Neural cell (in vitro differentiated cells): Measurements from ENCODE around the gene METTL16. TPM values are rescaled to one million over a fixed set of nuclear protein-coding genes. Genes with fewer than 3 reads are reported as not detected.

Experiments
- H2AFZ ChIP-seq: fragments of 200-600, 300-800 bp; sonication (generic), shearing (Covaris generic); 2 replicates; pipeline ENCODE4 v1.6.0; 2014; ENCODE audit warnings: low read depth, mild to moderate bottlenecking, antibody characterized with exemption, low read length, moderate library complexity
- H3F3A ChIP-seq: fragments of 200-600 bp; shearing (Covaris generic); 2 replicates; pipeline ENCODE4 v1.6.1; 2016; ENCODE audit warnings: mild to moderate bottlenecking, moderate library complexity, mixed read lengths, antibody characterized with exemption, low read length; ENCODE audit not compliant: insufficient read depth, poor library complexity, severe bottlenecking
- H3K27ac ChIP-seq: fragments of 200-600, 300-800 bp; sonication (generic), shearing (Covaris generic); 2 replicates; pipeline ENCODE4 v1.5.1; 2014; ENCODE audit warnings: mild to moderate bottlenecking, low read length, moderate library complexity
- H3K27me3 ChIP-seq: fragments of 300-800, 200-600 bp; sonication (generic), shearing (Covaris generic); 2 replicates; pipeline ENCODE4 v1.6.0; 2014; ENCODE audit warnings: mild to moderate bottlenecking, low read depth, low read length, moderate library complexity; ENCODE audit not compliant: insufficient read depth
- H3K36me3 ChIP-seq: fragments of 300-800, 200-600 bp; sonication (generic), shearing (Covaris generic); 2 replicates; pipeline ENCODE4 v1.5.1; 2014; ENCODE audit warnings: mild to moderate bottlenecking, antibody characterized with exemption, low read length, moderate library complexity; ENCODE audit not compliant: insufficient read depth
- H3K4me2 ChIP-seq: fragments of 300-800, 200-600 bp; sonication (generic), shearing (Covaris generic); 2 replicates; pipeline ENCODE4 v1.6.0; 2014; ENCODE audit warnings: mild to moderate bottlenecking, low read length
- H3K4me3 ChIP-seq: fragments of 300-800, 200-600 bp; sonication (generic), shearing (Covaris generic); 2 replicates; pipeline ENCODE4 v1.5.1; 2014; ENCODE audit warnings: mild to moderate bottlenecking, low read length, moderate library complexity
- H3K79me2 ChIP-seq: fragments of 200-600 bp; shearing (Covaris generic); replicated peaks from 2 replicates; pipeline ENCODE4 v1.6.0; 2014; ENCODE audit warnings: mild to moderate bottlenecking, low read length, moderate library complexity; ENCODE audit not compliant: insufficient read depth
- H3K9ac ChIP-seq: fragments of 300-800, 200-600 bp; sonication (generic), shearing (Covaris generic); 2 replicates; pipeline ENCODE4 v1.6.1; 2016; ENCODE audit warnings: mild to moderate bottlenecking, low read length, mixed read lengths
- H3K9me2 ChIP-seq: fragments of 200-600 bp; shearing (Covaris generic); 2 replicates; pipeline ENCODE4 v1.6.1; 2016; ENCODE audit warnings: mild to moderate bottlenecking, low read length, mixed read lengths; ENCODE audit not compliant: insufficient read depth
- H3K9me3 ChIP-seq: fragments of 200-600, 300-800 bp; sonication (generic), shearing (Covaris generic); 2 replicates; pipeline ENCODE4 v1.6.1; 2016; ENCODE audit warnings: mild to moderate bottlenecking, mixed run types, low read length, moderate library complexity, mixed read lengths
- H4K20me1 ChIP-seq: fragments of 200-600 bp; shearing (Covaris generic); 2 replicates; pipeline ENCODE4 v1.6.1; 2016; ENCODE audit warnings: mild to moderate bottlenecking, mixed run types; ENCODE audit not compliant: insufficient read depth
- CTCF ChIP-seq: fragments of 450-650 bp; IDR thresholded peaks from 2 replicates; pipeline ENCODE4 v1.5.1; 2014; ENCODE audit warnings: antibody characterized with exemption, mild to moderate bottlenecking, moderate library complexity; ENCODE audit not compliant: poor library complexity, severe bottlenecking
- EP300 ChIP-seq: fragments of 450-650 bp; conservative IDR thresholded peaks from 2 replicates; pipeline ENCODE4 v1.6.1; 2014; ENCODE audit warnings: antibody characterized with exemption, mild to moderate bottlenecking, moderate library complexity; ENCODE audit not compliant: poor library complexity, severe bottlenecking
- EZH2 ChIP-seq: fragments of 200-600, 300-800 bp; shearing (Covaris generic), sonication (generic); IDR thresholded peaks from 2 replicates; pipeline ENCODE4 v1.6.1; 2014; ENCODE audit warnings: antibody characterized with exemption, low read length, borderline replicate concordance, mild to moderate bottlenecking; ENCODE audit not compliant: insufficient read depth, poor library complexity, severe bottlenecking
- MXI1 ChIP-seq: fragments of 450-650 bp; conservative IDR thresholded peaks from 2 replicates; pipeline ENCODE4 v1.6.1; 2014; ENCODE audit warnings: antibody characterized with exemption, mild to moderate bottlenecking; ENCODE audit not compliant: poor library complexity, severe bottlenecking
- POLR2AphosphoS5 ChIP-seq: IDR thresholded peaks from 2 replicates; pipeline ENCODE4 v1.6.1; 2012
- RAD21 ChIP-seq: fragments of 450-650 bp; conservative IDR thresholded peaks from 2 replicates; pipeline ENCODE4 v1.6.1; 2014; ENCODE audit warnings: antibody characterized with exemption, mild to moderate bottlenecking, moderate library complexity
- SMC3 ChIP-seq: fragments of 450-650 bp; conservative IDR thresholded peaks from 2 replicates; pipeline ENCODE4 v1.6.1; 2014; ENCODE audit warnings: antibody characterized with exemption, mild to moderate bottlenecking, moderate library complexity; ENCODE audit not compliant: poor library complexity
- TAF1 ChIP-seq: IDR thresholded peaks from 2 replicates; pipeline ENCODE4 v1.6.1; 2012; ENCODE audit warnings: low read depth
- polyA plus RNA-seq: library from polyadenylated mRNA; depleted of rRNA; stranded (reverse); fragments of >200 nt; gene quantifications from 2 replicates; pipeline ENCODE4 v1.2.3, GENCODE V29; 2014
- TF ChIP-seq, protein P1 (sequence below): IDR thresholded peaks from 2 replicates; pipeline ENCODE4 v1.6.1; 2012; ENCODE audit warnings: borderline replicate concordance

The METTL16 gene
- polyA plus RNA-seq, 1 donor from 2014 or later = 20.3 TPM

DNA sequence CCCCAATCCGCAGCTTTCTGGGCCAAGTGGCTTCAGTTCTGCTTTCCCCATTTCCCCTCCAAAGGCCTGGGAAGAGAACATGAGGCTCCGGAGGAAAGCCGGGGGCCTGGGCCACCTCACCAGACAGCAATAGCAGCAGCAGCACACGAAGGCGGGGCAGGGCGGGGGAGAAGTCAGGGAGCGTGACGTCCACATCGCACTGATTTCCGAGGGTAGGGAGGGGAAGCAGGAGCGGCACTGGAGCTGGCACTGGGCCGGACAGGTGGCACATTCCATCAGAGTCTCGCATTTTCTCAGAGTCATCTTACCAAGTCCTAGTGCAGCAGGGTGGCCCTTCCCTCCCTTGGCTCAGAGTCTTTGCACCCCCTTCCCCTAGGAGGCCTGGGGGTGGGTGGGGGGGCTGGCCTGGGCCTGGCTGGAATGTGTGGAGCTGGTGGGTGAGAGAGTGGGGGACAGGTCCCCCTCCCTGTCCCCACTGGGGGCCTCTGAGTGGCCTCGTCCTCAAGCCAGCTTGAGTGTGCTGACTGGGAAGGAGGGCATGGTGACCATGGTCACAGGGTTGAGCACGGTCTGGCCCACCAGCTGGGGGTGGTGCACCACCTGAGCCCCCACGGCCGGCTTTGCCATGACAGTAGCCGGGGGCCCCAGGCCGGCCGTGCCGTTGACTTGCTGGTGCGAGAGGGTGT is 125.1 kb downstream of the METTL16 start:
- no peaks in the 10 kb centered on the region for H3K9me3 ChIP-seq
- no peaks in the 10 kb centered on the region for H3K36me3 ChIP-seq
- TF ChIP-seq EP300 (no peak), TAF1 (no peak), EZH2 (no peak), SMC3 (no peak), POLR2AphosphoS5 (no peak), RAD21 (no peak), MXI1 (no peak)
- TF ChIP-seq, protein P1, sequence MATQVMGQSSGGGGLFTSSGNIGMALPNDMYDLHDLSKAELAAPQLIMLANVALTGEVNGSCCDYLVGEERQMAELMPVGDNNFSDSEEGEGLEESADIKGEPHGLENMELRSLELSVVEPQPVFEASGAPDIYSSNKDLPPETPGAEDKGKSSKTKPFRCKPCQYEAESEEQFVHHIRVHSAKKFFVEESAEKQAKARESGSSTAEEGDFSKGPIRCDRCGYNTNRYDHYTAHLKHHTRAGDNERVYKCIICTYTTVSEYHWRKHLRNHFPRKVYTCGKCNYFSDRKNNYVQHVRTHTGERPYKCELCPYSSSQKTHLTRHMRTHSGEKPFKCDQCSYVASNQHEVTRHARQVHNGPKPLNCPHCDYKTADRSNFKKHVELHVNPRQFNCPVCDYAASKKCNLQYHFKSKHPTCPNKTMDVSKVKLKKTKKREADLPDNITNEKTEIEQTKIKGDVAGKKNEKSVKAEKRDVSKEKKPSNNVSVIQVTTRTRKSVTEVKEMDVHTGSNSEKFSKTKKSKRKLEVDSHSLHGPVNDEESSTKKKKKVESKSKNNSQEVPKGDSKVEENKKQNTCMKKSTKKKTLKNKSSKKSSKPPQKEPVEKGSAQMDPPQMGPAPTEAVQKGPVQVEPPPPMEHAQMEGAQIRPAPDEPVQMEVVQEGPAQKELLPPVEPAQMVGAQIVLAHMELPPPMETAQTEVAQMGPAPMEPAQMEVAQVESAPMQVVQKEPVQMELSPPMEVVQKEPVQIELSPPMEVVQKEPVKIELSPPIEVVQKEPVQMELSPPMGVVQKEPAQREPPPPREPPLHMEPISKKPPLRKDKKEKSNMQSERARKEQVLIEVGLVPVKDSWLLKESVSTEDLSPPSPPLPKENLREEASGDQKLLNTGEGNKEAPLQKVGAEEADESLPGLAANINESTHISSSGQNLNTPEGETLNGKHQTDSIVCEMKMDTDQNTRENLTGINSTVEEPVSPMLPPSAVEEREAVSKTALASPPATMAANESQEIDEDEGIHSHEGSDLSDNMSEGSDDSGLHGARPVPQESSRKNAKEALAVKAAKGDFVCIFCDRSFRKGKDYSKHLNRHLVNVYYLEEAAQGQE = no peak
- no peak overlapping the region for H3K9ac ChIP-seq
- no peak overlapping the region for H3K4me3 ChIP-seq
- no peaks in the 10 kb centered on the region for H3K9me2 ChIP-seq
- H2AFZ ChIP-seq = no peak overlapping the region
- peaks cover 13% of the 10 kb centered on the region for H3K79me2 ChIP-seq
- H3F3A ChIP-seq = peaks cover 2% of the 10 kb centered on the region
- no peaks in the 10 kb centered on the region for H3K27me3 ChIP-seq
- no peak overlapping the region for H3K27ac ChIP-seq
- peaks cover 4% of the 10 kb centered on the region for H4K20me1 ChIP-seq
- H3K4me2 ChIP-seq = no peak overlapping the region

- H3F3A ChIP-seq = no peaks in the 10 kb centered on the region
- no peak for TF ChIP-seq POLR2AphosphoS5
- no peak for TF ChIP-seq SMC3
- TF ChIP-seq MXI1 = no peak
- TF ChIP-seq, protein P1 = no peak
- no peak for TF ChIP-seq EZH2
- TF ChIP-seq TAF1 = no peak
- no peak for TF ChIP-seq EP300
- TF ChIP-seq RAD21 = no peak
- no peak for TF ChIP-seq CTCF
- H3K9me3 ChIP-seq = no peaks in the 10 kb centered on the region
- peaks cover 7% of the 10 kb centered on the region for H3K79me2 ChIP-seq
- H3K4me3 ChIP-seq = no peak overlapping the region
- no peaks in the 10 kb centered on the region for H3K9me2 ChIP-seq
- peaks cover 4% of the 10 kb centered on the region for H4K20me1 ChIP-seq
- H3K27me3 ChIP-seq = no peaks in the 10 kb centered on the region
- no peak overlapping the region for H3K4me2 ChIP-seq
- H3K27ac ChIP-seq = no peak overlapping the region
- no peak overlapping the region for H2AFZ ChIP-seq
- no peak overlapping the region for H3K9ac ChIP-seq
- H3K36me3 ChIP-seq = no peaks in the 10 kb centered on the region
Measured at GRCh38 chr17:2385240-2386210, 126.2 kb downstream of the METTL16 start.
